Breast epithelium (tissue), 3 donors: ENCODE measurements around the gene POLR2C.

Experiments
- POLR2A ChIP-seq: fragments of 450-650 bp; IDR thresholded peaks from one replicate; pipeline ENCODE4 v1.6.1; 2016; ENCODE audit warnings: antibody characterized with exemption, mild to moderate bottlenecking, moderate library complexity
- TF ChIP-seq, protein P1 (sequence below), 3 donors: fragments of 450-650 bp; IDR thresholded peaks; one replicate each; pipeline ENCODE4 v1.5.1; 2016 to 2017; ENCODE audit warnings: antibody characterized with exemption in 3 of 3, mild to moderate bottlenecking in 3 of 3, moderate library complexity in 3 of 3

DNA sequence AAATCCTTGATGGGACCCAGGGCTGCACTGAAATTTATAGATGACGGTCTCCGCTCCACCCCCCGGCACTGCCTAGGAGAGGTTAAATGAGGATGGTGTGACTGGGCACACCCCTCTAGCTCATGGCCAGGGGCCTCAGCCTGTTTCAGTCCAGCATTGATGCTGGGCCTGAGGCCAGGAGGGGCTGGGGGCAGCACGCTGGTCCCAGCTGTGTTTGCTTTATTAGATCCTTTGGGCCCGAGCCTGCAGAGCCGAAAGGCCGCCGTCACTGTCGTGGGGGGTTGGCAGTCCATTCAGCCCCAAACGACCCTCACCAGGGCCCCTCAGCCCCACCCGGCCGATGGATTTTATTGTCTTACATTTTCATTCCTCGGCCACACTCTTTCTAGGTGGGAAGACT is 34.6 kb downstream of the POLR2C start:
- TF ChIP-seq, protein P1, sequence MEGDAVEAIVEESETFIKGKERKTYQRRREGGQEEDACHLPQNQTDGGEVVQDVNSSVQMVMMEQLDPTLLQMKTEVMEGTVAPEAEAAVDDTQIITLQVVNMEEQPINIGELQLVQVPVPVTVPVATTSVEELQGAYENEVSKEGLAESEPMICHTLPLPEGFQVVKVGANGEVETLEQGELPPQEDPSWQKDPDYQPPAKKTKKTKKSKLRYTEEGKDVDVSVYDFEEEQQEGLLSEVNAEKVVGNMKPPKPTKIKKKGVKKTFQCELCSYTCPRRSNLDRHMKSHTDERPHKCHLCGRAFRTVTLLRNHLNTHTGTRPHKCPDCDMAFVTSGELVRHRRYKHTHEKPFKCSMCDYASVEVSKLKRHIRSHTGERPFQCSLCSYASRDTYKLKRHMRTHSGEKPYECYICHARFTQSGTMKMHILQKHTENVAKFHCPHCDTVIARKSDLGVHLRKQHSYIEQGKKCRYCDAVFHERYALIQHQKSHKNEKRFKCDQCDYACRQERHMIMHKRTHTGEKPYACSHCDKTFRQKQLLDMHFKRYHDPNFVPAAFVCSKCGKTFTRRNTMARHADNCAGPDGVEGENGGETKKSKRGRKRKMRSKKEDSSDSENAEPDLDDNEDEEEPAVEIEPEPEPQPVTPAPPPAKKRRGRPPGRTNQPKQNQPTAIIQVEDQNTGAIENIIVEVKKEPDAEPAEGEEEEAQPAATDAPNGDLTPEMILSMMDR (IDR thresholded peaks at IDR 0.05) = no peak
- TF ChIP-seq POLR2A = no peak
